ENCODE results near the gene NUB1.

GRCh38 chr7:151304856-151305255, 36.8 kb upstream of the NUB1 start:
- TF ChIP-seq HDGF (IDR thresholded peaks at IDR 0.05; ENCODE audit: borderline replicate concordance), result no peak
- TF ChIP-seq SP1 (IDR thresholded peaks at IDR 0.05), result no peak
- TF ChIP-seq ELF4 (IDR thresholded peaks at IDR 0.05), result no peak
- no peak for TF ChIP-seq FOXK2 (IDR thresholded peaks at IDR 0.05)
- no peak for TF ChIP-seq NFRKB (IDR thresholded peaks at IDR 0.05)
- no peak for TF ChIP-seq TARDBP (IDR thresholded peaks at IDR 0.05)

Data from HEK293T (cell line).